Sigmoid colon (tissue), 4 donors: ENCODE measurements around the gene CDH9.

Source experiments
- CTCF ChIP-seq, 4 experiments: fragments of 450-650 bp in 3 of 4; fragments of 200-600 bp in 1 of 4; IDR thresholded peaks; one replicate each; pipeline ENCODE4 v1.5.1; 2016 to 2019; ENCODE audit warnings: antibody characterized with exemption in 4 of 4, mild to moderate bottlenecking in 3 of 4, moderate library complexity in 2 of 4
- POLR2AphosphoS5 ChIP-seq, 4 donors: sonication (generic); formaldehyde crosslinking; IDR thresholded peaks; one replicate each; pipeline ENCODE4 v1.6.1; 2017; ENCODE audit warnings: antibody characterized with exemption in 4 of 4

GRCh38 chr5:26921439-26921838 is 116.9 kb downstream of the CDH9 start:
- no peak for TF ChIP-seq POLR2AphosphoS5 (IDR thresholded peaks at IDR 0.05)
- TF ChIP-seq CTCF (IDR thresholded peaks at IDR 0.05) = no peak
